Transverse colon (tissue), 4 donors: ENCODE results near the gene GMFB. TPM values are rescaled to one million over a fixed set of nuclear protein-coding genes. Genes with fewer than 3 reads are reported as not detected.

Source experiments
- DNase-seq: peaks from one replicate; pipeline ENCODE4 v3.0.0-alpha.2; 2019
- H3K27ac ChIP-seq, 4 donors: fragments of 200-600 bp; sonication (generic); 2 replicates each; pipeline ENCODE4 v1.5.1; 2016 to 2018; ENCODE audit warnings: inconsistent platforms in 4 of 4
- H3K27me3 ChIP-seq: fragments of 200-600 bp; sonication (generic); 2 replicates; pipeline ENCODE4 v1.5.1; 2017; ENCODE audit warnings: inconsistent platforms
- H3K36me3 ChIP-seq, 4 donors: fragments of 200-600 bp; sonication (generic); 2 replicates each; pipeline ENCODE4 v1.5.1; 2017 to 2019; ENCODE audit warnings: inconsistent platforms in 4 of 4
- H3K4me1 ChIP-seq, 4 donors: fragments of 200-600 bp; sonication (generic); 2 replicates each; pipeline ENCODE4 v1.5.1; 2017 to 2020; ENCODE audit warnings: inconsistent platforms in 4 of 4
- H3K4me3 ChIP-seq, 4 donors: fragments of 200-600 bp; sonication (generic); 1 replicate in 1 of 4; 2 replicates in 3 of 4; pipeline versions ENCODE4 v1.5.1 to v1.6.1; 2017 to 2019; ENCODE audit warnings: inconsistent platforms in 4 of 4
- H3K9me3 ChIP-seq, 2 donors: fragments of 200-600 bp; sonication (generic); 2 replicates each; pipeline ENCODE4 v1.5.1; 2017 to 2019; ENCODE audit warnings: inconsistent platforms in 2 of 2
- EP300 ChIP-seq: sonication (generic); formaldehyde crosslinking; IDR thresholded peaks from one replicate; pipeline ENCODE4 v1.6.1; 2017; ENCODE audit warnings: antibody characterized with exemption, low read depth
- POLR2A ChIP-seq: fragments of 450-650 bp; IDR thresholded peaks from one replicate; pipeline ENCODE4 v1.6.1; 2016; ENCODE audit warnings: antibody characterized with exemption, mild to moderate bottlenecking, moderate library complexity
- POLR2AphosphoS5 ChIP-seq, 3 donors: sonication (generic); formaldehyde crosslinking; IDR thresholded peaks; one replicate each; pipeline ENCODE4 v1.6.1; 2016; ENCODE audit warnings: antibody characterized with exemption in 3 of 3
- WGBS, 2 donors: methylation state at CpG; one replicate each; pipeline ENCODE4 v1.1.5; 2018; ENCODE audit warnings: low coverage in 1 of 2; 5-methylcytosine and 5-hydroxymethylcytosine counted together
- in situ Hi-C, 4 donors: fragments of 200-750 bp; cut with MboI; loops; one replicate each; pipeline versions ENCODE4 v1.15.0 to v1.15.1; 2017; ENCODE audit warnings: low sequenced_read_pairs in 3 of 4, low pct_ligation_motif_present in 1 of 4, low pct_unique_long_range_greater_than_20kb in 1 of 4
- intact Hi-C: fragments of 100-400 bp; cut with DNase I; formaldehyde crosslinking; loops from one replicate; pipeline ENCODE4 v1.15.1; 2023; ENCODE audit warnings: low total_unique reads
- total RNA-seq, 4 donors: library from RNA; depleted of rRNA; stranded (reverse); fragments of >200 nt; gene quantifications; one replicate each; pipeline ENCODE4 v1.1.0, GENCODE V29; 2016
- TF ChIP-seq, protein P1 (sequence below), 5 experiments: fragments of 200-600 bp in 3 of 5; fragments of 450-650 bp in 2 of 5; sonication (generic) in 3 of 5; IDR thresholded peaks; 1 replicate in 2 of 5; 2 replicates in 3 of 5; pipeline ENCODE4 v1.5.1; 2016 to 2017; ENCODE audit warnings: antibody characterized with exemption in 5 of 5, inconsistent platforms in 3 of 5, mild to moderate bottlenecking in 2 of 5, moderate library complexity in 1 of 5

GMFB gene
- total RNA-seq, result 10 to 100 TPM; 19.8 to 94.5 (median 67.4) TPM

DNA sequence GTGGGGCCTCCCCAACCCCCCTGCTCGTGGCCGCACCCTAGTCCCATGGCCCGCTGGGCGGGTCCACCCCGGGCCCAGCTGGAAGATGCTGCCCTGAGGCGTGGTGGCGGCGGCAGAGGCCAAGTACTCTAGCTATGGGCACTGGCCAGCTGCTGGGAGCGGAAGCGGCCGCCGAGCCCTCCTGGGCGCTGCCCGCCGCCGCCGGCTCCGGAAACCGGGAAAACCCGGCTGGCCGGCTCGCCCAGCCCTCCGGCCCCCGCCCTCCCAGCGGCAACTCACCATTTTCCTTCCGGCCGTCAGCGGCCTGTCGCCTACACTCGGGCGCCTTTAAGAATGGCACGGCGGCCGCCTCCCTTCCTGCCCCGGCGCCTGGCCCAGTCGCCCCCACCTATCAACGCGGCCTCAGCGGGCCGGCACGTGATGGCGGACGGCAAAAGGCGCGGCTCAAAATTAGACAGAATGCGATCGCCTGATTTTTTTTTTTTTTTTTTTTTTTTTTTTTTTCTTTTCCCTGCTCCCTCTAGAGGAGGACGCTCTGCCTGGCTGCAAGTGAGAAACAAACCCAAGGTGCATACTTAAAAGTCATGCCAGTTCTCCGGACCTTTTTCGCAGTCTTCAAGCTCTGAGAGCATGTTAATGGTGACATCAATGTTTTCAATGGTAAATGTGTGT is at the start of gene GMFB:
Gene GMFB (minus strand): TSS at position 335 of the 672 bp plus-strand sequence. CDS start 53 bp downstream, at position 282.
- H3K9me3 ChIP-seq, result no peaks in the 10 kb centered on the region
- peak within 1 kb of the TSS; percentile 97 to 99 (median 98) for H3K27ac ChIP-seq
- peak within 1 kb of the TSS; percentile 85 to 100 (median 96) for H3K4me3 ChIP-seq
- H3K4me1 ChIP-seq, result peaks cover 6 to 63% (median 37%) of the 10 kb centered on the region in 4 donors
- no peaks in the 10 kb centered on the region for H3K36me3 ChIP-seq
- 0 to 1% methylated on average over 3 to 39 of the region's 51 CpGs for whole genome bisulfite sequencing, 2 donors
- in situ Hi-C loops (no loop called here), intact Hi-C loops (no loop called here)
- H3K27me3 ChIP-seq, result no peaks in the 10 kb centered on the region
- DNase-seq, result peak; percentile 95
- TF ChIP-seq POLR2A (peak; percentile 95), EP300 (no peak), POLR2AphosphoS5 (IDR thresholded peaks at IDR 0.05) (peak; percentile 91 to 96 (median 95))
- TF ChIP-seq, protein P1, sequence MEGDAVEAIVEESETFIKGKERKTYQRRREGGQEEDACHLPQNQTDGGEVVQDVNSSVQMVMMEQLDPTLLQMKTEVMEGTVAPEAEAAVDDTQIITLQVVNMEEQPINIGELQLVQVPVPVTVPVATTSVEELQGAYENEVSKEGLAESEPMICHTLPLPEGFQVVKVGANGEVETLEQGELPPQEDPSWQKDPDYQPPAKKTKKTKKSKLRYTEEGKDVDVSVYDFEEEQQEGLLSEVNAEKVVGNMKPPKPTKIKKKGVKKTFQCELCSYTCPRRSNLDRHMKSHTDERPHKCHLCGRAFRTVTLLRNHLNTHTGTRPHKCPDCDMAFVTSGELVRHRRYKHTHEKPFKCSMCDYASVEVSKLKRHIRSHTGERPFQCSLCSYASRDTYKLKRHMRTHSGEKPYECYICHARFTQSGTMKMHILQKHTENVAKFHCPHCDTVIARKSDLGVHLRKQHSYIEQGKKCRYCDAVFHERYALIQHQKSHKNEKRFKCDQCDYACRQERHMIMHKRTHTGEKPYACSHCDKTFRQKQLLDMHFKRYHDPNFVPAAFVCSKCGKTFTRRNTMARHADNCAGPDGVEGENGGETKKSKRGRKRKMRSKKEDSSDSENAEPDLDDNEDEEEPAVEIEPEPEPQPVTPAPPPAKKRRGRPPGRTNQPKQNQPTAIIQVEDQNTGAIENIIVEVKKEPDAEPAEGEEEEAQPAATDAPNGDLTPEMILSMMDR (IDR thresholded peaks at IDR 0.05), result peak; percentile 29 to 55 (median 36)

DNA sequence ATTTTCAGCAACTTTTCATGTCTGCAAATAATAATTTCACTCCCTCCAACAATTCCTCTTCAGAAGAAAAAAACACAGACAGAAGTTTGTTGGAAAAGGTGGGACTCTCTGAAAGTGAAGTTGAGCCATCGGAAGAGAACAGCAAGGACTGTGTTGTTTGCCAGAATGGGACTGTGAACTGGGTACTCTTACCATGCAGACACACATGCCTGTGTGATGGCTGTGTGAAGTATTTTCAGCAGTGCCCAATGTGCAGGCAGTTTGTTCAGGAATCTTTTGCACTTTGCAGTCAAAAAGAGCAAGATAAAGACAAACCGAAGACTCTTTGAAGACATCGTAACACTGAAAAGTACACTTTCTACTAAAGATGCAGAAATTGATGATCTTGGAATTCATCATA is 49.3 kb upstream of the GMFB start:
- no peak for DNase-seq
- in situ Hi-C loops (no loop called here), intact Hi-C loops (no loop called here)
- TF ChIP-seq, protein P1 (IDR thresholded peaks at IDR 0.05), result no peak
- no peak for TF ChIP-seq POLR2A
- TF ChIP-seq EP300, result no peak
- TF ChIP-seq POLR2AphosphoS5 (IDR thresholded peaks at IDR 0.05), result no peak
- H3K9me3 ChIP-seq, result no peaks in the 10 kb centered on the region
- no peak overlapping the region for H3K27ac ChIP-seq
- no peaks in the 10 kb centered on the region for H3K27me3 ChIP-seq
- 81 to 92% methylated on average over 2 to 3 of the region's 3 CpGs for WGBS, 2 donors
- H3K4me1 ChIP-seq, result peaks cover 0 to 16% (median 0%) of the 10 kb centered on the region in 4 donors
- peaks cover 0 to 10% (median 0%) of the 10 kb centered on the region in 4 donors for H3K36me3 ChIP-seq
- no peak overlapping the region for H3K4me3 ChIP-seq

DNA sequence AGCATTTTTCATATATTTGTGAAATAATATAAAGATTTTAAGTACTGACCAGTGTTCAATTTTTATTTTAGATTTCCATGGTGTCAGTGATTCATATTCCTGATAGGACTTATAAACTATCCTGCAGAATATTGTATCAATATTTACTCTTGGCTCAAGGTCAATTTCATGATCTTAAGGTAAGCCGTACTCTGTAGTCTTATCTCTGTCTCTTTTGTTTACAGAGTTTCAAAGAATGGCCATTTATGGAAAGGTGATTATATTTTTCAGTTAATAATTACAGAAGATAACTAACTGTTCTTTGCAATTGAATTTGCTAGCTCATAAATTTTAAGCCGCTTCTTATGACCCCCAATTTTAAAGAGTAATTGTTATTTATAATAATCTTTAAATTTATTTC is 48.9 kb upstream of the GMFB start:
- Histone ChIP-seq H3K9me3 (no peaks in the 10 kb centered on the region), H3K4me1 (peaks cover 0 to 16% (median 0%) of the 10 kb centered on the region in 4 donors), H3K4me3 (no peak overlapping the region), H3K27ac (no peak overlapping the region), H3K36me3 (peaks cover 0 to 10% (median 0%) of the 10 kb centered on the region in 4 donors), H3K27me3 (no peaks in the 10 kb centered on the region)
- no peak for DNase-seq
- intact Hi-C loops, result no loop called here
- in situ Hi-C loops, result no loop called here
- WGBS, 2 donors, result 50 to 53% methylated on average over 2 of the region's 2 CpGs
- TF ChIP-seq, protein P1 (IDR thresholded peaks at IDR 0.05), result no peak
- TF ChIP-seq POLR2AphosphoS5 (IDR thresholded peaks at IDR 0.05) (no peak), EP300 (no peak), POLR2A (no peak)

DNA sequence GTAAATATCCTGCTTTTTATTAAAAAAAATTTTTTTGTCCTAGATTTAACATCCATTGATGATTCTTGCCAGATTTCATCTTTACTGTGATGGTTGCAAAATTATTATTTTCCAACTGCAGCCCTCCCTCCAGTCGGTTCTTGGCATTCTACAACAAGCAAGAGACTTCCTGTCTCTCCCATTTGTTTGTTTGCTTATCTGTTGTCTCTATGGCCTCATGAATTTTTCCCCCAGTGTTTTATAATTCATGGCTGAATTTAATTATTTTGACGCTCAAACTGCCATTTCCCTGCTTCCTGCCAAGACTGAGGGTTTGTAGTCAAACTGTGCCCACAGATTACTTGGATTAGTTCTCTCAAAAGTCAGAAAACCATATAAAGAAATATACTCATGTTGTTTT is 46.9 kb upstream of the GMFB start:
- 43 to 54% methylated on average over 2 of the region's 2 CpGs for WGBS, 2 donors
- Histone ChIP-seq H3K36me3 (peaks cover 0 to 10% (median 0%) of the 10 kb centered on the region in 4 donors), H3K27me3 (no peaks in the 10 kb centered on the region), H3K27ac (no peak overlapping the region), H3K9me3 (no peaks in the 10 kb centered on the region), H3K4me3 (no peak overlapping the region), H3K4me1 (peaks cover 0 to 16% (median 0%) of the 10 kb centered on the region in 4 donors)
- no peak for DNase-seq
- in situ Hi-C loops (no loop called here), intact Hi-C loops (no loop called here)
- TF ChIP-seq EP300, result no peak
- TF ChIP-seq, protein P1 (IDR thresholded peaks at IDR 0.05), result no peak
- no peak for TF ChIP-seq POLR2AphosphoS5 (IDR thresholded peaks at IDR 0.05)
- no peak for TF ChIP-seq POLR2A
